ENCODE data around the gene WFS1.

The WFS1 gene

DNA sequence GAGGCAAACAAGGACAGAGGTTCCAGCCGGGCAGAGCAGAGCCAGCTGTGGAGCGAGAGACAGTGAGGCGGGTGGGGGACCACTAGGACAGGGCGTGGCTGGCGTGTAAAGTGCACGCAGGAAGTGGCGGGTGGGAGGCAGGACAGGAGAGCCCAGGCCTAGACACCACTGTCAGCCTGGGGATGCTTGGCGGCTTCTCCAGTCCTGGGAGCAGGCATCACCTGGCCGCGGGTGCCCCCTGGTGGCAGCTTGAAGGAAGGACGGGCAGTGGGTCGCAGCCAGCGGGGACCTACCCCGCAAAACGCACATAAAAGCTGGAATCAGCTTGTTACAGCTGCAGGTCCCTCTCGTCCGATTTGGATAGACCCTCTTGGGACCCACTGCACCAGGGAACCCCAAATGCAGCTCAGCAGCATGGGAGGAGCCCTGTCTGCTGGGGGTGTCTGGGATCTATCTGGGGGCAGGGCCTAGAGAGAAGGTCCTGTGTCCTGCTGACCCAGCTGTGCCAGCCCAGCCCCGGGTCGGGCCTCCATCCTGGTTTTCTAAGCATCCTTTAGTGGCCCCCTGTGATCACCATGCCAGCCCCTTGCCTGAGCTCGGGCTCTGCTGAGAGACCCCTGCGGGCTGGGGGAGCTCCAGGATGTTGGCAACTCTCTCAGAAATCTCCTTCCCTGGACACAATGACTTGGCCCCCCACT lies 57.7 kb downstream of the WFS1 start:
- peak; percentile 66 for DNase-seq

DNA sequence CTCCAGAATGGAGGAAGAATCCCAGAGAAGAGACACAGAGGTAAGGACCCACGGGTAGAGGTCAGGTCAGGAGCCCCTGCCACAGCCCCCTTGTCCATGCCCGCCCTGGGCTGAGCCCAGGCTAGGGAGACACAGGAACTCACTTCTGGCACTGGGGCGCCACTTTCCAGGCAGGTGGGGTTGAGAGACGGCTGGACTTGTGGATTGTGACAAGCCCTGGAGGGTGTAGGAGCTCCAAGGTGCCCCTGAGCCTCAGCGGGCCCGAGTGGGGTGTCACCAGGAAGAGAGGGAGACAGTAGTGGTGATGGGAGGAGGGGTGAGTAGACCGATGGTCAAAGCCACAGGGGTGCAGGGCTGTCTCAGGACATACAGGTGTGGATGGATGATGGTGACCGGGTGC lies 58.9 kb downstream of the WFS1 start:
- no peak for DNase-seq

DNA sequence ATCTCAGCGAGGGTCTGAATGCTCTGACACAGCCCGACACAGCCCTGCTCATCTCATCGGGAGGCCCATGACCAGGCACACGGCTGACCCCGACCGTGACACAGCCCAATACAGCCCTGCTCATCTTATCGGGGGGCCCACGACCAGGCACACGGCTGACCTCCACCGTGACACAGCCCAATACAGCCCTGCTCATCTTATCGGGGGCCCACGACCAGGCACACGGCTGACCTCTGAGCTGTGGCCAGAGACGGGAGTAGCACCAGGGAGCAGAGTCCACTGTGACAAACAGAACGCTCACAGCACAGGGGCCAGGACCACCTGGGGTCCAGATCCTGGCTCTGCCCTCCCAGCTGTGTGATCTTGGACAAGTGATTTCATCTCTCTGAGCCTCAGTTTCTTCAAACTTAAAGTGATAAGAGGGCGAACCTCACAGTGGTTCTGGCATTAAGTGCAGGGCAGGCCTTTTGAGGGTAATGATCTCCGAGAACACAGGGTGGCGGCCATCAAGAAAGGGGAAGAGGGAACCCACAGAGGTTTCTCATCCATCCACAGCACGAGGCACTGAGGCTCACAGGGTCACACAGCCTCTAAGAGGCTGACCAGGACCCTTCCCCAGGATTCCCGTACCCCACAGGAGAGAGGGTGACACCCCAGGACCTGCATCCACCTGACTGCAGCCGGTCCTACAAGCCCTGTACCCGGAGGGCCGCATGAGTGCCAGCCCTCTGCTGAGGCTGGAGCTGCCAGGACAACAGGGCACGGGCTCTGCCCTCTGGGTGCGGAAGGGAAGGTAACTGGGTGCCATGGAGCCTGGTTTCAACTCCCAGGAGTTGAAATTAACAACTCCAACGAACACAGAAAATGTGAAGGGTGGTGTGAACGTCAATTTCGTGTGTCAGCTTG lies 60.1 kb downstream of the WFS1 start:
- no peak for DNase-seq

DNA sequence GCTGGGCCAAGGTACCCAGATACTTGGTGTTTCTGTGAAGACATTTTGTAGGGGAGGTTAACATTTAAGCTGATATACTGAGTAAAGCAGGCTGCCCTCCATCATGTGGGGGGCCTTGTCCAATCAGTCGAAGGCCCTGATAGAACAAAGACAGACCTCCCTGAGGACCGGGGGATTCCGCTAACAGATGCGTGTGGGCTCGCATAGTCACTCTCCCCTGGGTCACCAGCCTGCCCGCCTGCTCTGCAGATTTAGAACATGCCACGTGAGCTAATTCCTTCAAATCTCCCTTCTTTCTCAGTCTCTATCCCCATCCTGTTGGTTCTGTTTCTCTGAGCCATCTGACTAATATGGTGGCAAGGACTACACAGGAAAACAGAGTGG lies 60.7 kb downstream of the WFS1 start:
- DNase-seq = no peak

DNA sequence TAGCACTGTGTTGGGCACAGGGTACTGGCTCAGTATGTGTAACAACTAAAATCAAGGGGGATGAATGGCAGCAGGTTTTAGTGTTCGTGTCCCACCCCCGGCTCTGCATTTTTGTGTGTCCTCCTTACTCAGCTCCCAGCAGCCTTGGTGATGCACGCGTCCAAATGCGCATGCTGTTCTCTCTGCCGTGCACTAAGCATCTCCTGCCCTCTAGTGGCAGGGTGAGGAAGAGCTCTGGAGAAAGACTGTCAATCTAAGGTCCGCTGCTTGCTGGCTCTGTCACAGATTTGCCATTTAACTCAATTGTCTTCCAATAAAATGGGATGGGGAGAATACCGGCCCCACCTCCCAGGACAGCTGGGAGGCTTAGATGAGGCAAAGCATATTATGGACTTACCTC lies 61.4 kb downstream of the WFS1 start:
- peak; percentile 40 for DNase-seq

DNA sequence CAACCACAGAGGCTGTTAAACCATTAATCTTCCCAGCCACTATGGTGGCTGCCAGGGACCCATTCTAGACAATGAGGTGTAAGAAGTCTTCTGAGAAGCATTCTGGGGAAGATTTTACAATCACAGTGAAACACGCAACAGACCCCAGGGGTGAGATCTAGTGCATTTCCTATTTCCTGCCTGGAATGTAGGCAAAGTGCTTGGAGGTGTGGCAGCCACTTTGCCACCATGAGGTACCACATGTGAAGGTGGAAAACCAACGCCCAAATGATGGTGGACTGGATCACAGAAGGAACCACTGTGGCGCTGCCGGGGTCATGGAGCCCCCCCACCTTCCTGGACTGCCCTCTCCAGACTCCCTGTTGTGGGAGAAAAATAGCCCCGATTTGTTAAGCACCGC lies 61.8 kb downstream of the WFS1 start:
- DNase-seq = no peak

DNA sequence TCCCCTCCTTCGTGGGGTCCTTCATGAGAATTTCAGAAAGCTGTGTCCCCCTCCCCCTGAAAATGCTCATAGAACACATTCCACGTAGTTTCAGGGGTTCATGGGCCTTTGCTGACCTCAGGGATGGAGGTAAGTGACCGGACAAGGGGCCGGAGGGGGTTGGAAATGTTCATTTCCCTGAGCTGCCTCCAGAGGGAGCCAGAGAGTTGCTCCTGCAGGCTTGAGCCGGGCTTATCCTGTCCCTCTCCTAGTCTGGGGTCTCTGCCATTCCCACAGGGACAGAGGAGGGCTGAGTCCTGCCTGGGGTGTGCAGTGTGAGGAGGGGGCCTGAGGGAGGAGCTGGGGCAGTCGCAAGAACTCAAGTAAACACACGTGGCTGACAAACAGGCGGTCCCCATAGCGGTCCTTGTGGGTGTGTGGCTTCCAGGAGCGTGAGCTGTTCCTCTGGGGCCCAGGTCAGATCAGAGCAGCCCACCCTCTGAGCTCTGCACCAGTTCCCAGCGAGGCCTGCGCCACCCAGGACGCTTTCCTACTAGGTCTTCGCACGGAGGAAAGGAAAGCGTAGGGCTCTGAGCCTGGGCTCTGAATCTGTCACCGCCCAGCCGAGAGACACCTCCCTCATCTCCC lies 62.5 kb downstream of the WFS1 start:
- DNase-seq = peak; percentile 4

DNA sequence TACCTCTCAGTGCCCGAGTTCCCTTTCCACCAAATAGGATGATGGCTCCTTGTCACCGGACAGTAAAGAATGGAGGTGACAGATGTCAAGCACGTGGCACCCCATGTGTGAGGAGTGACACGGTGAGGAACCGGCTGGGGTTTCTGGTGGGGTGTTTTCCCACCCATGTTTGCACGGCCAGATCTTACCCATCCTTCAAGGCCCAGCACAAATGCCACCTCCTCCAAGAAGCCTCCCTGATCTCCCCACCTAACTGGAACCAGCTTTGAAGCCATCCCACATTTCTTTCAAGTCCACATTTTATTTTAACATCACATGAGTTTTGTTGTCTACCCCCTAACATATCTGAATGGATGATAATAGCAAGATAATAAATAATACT lies 63.0 kb downstream of the WFS1 start:
- DNase-seq = no peak

DNA sequence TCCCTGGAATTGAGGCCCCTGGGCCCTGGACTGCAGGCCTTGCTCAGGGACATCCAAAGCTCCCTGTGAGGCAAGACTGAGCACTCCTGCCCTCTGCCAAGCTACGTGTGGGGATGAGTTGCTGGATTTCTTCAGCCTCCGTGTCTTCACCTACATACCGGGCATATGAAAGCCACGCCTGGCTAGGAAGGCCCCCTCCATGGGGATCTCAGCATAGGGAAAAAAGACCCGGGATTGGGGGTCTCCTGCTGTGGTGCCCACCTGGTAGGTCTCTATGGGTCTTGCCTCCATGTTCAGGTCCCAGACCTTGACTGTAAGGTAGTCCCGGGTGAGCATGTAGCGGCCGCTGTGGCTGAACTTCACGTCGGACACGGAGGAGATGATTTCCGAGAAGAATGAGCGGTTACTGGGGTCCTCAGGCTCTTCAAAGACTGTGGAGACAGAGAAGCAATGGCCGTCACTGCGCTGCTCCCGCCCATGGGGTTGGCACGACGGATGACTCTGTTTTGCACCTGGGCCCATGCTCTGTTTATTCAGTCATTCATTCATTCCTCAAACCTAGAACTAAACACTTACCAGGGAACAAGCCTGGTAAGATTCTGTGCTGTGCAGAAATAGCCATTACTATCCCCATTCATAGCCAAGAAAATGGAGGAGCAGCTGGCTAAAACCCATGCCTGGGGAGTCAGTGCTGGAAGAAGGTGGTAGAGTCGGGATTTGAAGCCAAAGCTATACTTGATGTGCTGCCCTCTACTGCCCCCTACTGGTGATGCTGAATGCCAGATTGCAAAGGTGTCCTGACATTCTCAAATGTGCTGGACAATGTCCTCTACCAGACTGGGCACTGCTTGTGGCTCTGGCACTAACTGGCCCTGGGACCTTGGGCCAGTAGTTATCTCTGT lies 63.9 kb downstream of the WFS1 start:
- peak; percentile 36 for DNase-seq

DNA sequence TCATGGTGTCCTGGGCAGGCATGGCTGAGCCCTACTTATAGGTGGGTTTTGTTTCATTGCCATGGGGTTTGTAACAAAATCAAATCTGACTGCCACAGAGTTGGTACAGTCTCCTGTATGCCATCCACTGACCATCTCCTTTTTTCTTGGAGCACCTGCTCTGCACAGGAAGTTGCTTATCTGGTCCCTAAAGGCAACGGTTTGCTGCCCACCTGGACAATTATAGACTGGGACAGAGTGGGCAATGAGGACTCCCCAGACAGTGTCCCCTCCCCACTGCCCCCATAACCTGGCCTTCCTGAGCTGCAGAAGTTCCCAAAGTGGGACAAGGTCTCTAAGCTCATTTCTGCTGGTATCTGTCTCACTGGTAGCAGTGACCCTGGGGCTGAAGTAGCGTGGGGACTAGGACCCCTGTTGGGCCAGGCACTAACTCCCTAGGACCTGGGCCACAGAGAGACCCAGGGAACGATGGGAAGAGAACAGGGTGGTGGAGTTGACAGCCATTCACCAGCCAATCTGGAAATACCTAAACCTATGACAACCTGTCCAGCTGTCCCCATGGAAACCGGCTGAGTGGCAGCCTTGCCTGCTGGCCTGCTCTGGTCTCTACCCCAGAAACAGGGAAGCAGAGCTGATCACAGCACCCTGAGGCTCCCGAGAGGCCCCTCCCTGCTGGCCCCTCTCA lies 64.7 kb downstream of the WFS1 start:
- no peak for DNase-seq

DNA sequence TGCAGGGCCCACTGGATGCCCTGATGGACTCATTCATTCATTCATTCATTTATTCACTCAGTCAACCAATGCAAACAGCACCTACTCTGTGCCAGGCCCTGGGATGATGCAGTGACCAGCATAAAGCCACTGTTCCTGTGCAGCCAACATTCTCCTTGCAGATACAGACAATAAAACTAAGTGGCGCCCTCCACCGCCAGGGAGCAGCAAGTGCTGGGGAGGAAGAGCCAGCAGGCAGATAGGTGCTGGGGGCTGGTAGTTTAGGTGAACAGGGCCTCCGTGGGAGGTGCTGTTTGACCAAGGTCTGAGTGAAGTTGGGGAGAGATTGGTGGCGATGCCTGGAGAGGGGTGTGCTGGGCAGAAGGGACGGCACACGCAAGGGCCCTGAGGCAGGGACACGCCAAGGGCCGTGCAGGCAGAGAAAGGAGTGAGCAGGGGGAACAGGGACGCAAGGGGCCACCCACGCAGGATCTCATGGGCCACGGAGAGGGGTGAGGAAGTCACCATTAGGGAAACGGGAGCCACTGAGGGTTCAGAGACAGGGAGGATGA lies 65.5 kb downstream of the WFS1 start:
- no peak for DNase-seq

DNA sequence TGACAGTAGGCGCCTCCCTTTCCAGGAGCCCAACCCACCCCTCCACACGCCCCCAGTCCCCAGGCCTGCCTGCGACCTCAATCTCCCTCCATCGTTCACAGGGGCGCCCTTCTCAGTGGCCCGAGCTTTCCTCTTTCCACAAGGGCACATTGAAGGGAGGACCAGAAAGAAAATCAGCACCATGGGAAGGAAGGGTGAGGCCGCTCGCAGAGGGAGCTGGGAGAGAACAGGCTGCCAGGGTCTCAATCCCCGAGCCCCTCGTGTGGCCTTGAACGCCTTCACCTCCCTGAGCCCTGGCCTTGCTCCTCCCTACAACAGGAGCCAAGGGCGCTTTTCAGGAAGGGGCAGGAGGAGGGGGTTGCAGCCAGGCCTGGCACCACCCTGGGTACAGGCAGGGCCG lies 66.5 kb downstream of the WFS1 start:
- no peak for DNase-seq

DNA sequence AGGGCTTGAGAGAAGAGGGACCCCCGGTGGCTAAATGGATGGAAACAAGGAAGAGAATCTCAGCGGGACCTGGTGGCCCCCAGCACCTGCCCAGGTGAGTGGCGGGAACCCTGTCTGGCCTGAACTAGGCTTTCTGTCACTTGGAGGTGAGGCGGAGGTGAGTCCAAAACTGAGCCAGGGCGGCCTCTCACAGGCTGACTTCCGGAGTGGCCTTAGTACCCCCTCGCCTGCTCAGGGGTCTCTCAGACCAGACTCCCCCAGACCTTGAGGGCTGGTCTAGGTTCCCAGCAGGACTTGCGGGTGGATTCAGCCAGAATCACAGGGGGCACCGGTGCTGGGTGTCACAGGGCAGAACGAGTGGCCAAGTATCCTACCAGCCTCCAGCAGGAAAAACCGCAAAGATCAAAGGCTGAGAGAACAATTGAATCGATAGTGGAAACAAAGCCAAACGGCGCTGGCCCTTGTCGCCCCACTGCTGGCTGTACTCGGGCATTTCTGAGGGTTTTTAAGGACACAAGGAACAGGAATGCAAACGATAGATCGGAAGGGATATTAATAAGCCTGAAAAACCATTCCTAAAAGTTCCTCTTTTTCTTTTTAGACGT lies 67.8 kb downstream of the WFS1 start:
- DNase-seq = no peak

DNA sequence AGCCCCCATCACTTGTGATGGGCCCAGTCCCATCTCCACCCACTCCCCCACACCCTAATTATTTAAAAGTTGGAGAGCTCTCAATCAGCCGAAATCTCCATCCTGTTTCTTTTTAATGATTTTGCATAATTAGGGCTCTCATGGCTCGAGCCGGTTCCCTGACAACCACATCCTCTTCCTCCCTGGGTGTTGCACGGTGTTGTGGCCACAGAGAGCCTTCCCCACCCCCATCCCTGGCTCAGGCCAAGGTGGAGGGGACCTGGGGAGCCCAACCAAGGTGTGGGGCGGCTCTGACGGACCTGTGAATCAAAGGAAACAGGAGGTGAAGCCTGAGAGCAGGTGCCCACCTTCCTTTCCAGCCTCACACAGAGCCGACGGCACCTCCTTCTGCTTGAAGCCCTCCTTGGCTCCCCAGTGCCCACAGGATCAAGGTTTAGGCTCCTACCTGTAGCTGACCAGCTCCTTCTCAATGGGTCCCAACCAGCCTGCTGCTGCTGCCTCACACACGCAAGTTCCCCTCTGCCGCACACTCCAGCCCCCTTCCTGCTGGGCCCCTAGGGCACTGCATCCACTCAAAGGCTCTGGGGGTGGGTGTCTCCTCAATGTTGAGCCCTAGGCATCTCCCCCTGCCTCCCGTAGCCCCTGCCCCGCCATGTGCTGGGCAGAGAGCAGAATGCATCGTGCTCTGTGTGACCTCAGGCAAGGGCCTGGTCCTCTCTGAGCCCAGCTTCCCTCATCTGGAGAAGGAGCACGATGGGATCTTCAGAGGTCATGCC lies 68.7 kb downstream of the WFS1 start:
- no peak for DNase-seq

DNA sequence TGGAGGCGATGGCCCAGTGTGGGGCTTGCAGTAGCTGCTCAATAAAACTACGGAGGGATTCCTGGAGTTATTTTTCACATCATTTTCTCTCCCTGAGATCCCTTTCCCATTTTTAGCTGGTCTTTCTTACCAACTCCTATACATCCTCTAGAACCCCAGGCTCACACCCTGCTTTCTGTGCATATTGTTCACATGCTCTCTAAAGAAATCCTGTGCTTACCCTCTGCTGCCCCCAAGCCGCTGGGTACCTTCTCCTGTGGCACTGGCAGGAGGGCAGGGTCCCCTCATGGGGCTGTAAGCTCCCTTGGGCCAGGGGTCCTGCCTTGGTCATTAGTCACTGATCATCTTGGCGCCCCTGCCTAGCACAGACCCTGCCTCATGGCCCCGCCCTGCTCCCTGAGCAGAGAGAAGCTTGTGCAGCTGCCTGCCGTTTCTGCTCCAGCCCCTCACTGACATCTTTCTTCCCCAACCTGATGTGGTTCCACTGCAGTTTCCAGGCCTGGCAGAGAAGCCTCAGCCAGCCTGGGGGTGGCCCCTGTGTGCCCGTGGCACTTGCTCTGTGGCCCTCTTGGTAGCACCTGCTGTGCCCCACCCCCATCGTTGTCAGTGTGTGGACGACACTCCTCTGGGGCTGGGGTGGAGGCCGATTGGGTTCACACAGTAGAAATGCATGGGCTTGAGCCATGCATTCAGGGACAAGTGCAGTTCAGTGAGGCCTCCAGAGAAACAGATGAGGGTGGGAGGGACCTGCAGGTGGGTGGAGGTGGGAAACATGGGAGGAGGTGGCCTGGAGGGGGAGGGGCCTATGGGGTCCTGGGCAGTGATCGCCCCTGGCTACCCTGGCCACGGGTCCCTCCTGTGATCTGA lies 69.5 kb downstream of the WFS1 start:
- DNase-seq = no peak

DNA sequence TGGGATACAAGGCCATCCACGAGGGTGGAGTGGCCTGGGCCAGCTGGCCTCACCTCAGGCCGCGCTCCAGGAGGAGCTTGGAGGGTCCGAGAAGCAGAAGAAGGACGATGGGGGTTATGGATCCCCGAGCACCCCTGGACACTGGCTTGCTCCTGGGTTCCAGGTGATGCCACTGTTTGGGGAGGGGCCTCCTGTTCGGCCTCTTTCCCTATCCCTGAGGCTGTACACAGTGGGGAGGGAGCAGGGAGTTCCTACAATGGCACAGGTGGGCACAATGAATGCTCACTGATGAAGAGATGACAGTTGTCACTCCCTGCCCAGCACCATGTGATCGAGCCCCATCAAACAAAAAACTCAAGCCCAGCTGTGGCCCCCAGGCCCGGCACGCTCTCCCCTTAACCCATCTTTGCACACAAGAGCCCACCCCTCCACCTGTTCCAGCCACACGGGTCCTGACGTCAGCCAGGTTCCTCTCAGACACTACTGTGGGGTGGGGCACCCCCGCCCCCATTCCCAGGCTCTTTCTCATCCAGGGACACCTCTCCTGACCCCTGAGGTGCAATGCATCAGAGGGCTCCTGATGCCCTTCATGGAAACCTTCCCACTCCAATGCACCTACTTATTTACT lies 70.3 kb downstream of the WFS1 start:
- no peak for DNase-seq

DNA sequence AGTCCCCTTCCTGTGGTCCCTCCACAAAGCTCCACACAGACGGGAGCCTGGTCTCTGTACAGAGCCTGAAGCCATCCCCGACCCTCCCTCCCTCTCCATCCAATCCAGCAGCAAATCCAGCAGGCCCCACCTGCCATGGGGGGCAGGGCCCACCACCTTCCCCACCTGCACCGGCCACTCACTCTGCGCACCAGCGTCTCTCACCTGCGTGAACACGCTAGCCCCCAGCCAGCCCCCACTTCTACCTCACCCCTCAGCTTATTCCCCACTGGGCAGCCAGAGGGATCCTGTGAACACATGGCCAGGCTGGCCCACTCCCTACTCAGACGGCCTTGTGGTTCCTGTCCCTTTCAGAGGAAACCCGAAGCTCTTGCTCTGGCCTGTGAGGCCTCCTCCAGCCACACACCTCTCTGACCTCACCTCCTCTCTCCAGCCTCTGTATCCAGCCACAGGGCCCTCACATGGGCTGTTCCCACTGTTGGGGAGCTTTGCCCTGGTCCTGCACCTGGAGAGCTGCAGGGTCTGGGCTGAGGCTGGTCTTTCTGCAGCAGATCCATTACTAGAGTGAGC lies 70.9 kb downstream of the WFS1 start:
- no peak for DNase-seq

DNA sequence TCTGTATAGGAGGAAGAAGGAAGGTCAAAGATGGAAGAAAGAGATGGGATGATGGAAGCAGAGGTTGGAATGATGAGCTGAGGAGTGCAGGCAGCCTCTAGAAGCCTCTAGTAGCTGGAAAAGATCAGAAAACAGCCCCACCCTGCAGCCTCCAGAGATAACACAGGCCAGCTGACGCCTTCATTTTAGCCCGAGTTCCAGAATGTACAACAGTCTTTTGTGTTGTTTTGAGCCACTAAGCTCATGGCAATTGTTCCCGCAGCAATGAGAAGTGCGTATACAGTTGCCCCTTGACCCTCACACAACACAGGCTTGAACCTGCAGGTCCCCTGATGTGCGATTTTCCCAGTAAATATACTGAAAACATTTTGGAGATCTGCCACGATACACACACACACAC lies 72.0 kb downstream of the WFS1 start:
- no peak for DNase-seq

Data from hematopoietic multipotent progenitor cell treated with erythropoietin and hydrocortisone succinate and interleukin-3 and kit ligand, for 8 days (in vitro differentiated cells).